SK-N-MC (cell line): ENCODE data around the gene HOXA2.

Source experiments
- FOXP2 ChIP-seq: optimal IDR thresholded peaks from 2 replicates; pipeline ENCODE3; 2011; ENCODE audit warnings: mild to moderate bottlenecking, moderate library complexity; ENCODE audit not compliant: insufficient read depth; ENCODE audit errors: extremely low read length, control extremely low read depth
- POLR2AphosphoS5 ChIP-seq: IDR thresholded peaks from 2 replicates; pipeline ENCODE4 v1.6.1; 2012; ENCODE audit warnings: mild to moderate bottlenecking, low read depth, low read length, borderline replicate concordance

DNA sequence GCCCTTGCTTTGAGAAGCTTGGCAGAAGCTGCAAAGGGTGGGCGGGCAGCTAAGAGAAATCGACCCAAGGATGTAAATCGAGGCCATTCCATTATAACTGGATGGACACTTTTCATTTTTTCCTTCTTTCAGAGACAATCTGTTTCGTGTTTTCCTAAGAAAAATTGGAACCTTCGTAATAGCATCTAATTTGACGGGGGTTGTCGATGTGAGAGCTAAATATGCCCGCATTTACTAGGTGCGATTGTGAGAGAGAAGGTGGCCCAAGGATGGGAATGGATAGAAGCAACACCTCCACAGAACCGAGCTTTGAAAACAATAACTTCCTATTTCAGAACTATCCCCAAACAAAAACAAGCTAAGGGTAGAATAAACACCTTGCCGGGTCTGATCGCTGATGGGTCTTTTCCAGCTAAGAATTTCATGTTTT is 28.9 kb upstream of the HOXA2 start:
- TF ChIP-seq FOXP2: no peak
- no peak for TF ChIP-seq POLR2AphosphoS5
